ENCODE data around the gene ATRNL1. TPM values are rescaled to one million over a fixed set of nuclear protein-coding genes. Genes with fewer than 3 reads are reported as not detected.

The ATRNL1 gene
- total RNA-seq, 1 experiment from 2014 or later = not detected

DNA sequence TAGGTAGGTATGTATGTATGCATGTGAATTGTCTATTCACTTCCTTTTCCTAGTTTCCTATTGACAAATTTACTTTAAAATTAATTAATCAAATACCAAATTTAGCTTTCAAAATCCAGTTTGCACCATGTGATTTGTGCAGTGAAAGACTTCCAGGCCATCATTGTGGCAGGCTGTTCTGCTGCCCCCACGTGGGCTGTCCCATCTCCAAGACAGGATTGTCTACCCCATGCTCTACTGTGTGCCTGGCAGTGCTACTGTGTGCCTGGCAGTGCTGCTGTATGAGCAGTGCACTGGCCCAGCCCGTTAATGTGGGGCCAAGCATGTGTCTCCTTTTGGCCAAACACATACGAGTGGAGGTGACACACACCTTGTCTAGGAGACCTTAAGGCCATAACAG, 805.1 kb downstream of the ATRNL1 start:
- Mint-ChIP-seq H3K27me3 (ENCODE audit: insufficient read depth, unreplicated experiment) (no peaks in the 10 kb centered on the region), H3K36me3 (ENCODE audit: insufficient read depth, unreplicated experiment) (no peaks in the 10 kb centered on the region), H3K4me3 (ENCODE audit: unreplicated experiment) (no peak overlapping the region), H3K4me1 (ENCODE audit: insufficient read depth, unreplicated experiment) (no peaks in the 10 kb centered on the region), H3K9me3 (ENCODE audit: unreplicated experiment) (no peaks in the 10 kb centered on the region), H3K27ac (ENCODE audit: low read depth, unreplicated experiment) (no peak overlapping the region)
- no TSS peak for BruUV-seq (replicated peaks)
- CTCF ChIA-PET = interaction anchor here (1.1 kb wide), 1 partner anchor 65 kb away, joined by 3 read pairs; no protein-coding TSS in a partner anchor
- TF ChIP-seq, protein P1, sequence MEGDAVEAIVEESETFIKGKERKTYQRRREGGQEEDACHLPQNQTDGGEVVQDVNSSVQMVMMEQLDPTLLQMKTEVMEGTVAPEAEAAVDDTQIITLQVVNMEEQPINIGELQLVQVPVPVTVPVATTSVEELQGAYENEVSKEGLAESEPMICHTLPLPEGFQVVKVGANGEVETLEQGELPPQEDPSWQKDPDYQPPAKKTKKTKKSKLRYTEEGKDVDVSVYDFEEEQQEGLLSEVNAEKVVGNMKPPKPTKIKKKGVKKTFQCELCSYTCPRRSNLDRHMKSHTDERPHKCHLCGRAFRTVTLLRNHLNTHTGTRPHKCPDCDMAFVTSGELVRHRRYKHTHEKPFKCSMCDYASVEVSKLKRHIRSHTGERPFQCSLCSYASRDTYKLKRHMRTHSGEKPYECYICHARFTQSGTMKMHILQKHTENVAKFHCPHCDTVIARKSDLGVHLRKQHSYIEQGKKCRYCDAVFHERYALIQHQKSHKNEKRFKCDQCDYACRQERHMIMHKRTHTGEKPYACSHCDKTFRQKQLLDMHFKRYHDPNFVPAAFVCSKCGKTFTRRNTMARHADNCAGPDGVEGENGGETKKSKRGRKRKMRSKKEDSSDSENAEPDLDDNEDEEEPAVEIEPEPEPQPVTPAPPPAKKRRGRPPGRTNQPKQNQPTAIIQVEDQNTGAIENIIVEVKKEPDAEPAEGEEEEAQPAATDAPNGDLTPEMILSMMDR (IDR thresholded peaks at IDR 0.05; ENCODE audit: unreplicated experiment) = no peak
- POLR2A ChIA-PET = no interaction called here
- intact Hi-C loops (cut with micrococcal nuclease) = no loop called here
- peak; percentile 6 for DNase-seq (ENCODE audit: unreplicated experiment)

DNA sequence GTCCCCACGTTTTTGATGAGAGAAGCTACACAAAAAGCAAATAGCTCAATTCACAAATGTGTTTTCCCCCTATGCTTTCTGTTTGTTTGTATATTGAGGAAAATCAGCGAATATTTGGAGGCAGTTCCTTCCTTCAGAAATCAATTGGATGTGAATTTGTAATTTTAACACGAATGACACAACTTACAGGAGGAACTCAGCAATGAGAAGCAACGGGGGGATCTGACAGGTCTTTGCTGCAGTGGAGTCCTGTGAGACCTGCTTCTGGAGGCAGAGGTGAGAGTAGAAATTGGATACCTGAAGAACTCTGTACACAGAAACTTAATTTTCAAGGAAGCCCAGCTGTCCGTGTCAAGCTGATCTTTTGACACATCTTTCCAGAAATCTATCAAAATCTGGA, 809.4 kb downstream of the ATRNL1 start:
- Mint-ChIP-seq H3K9me3 (ENCODE audit: unreplicated experiment) (no peaks in the 10 kb centered on the region), H3K27ac (ENCODE audit: low read depth, unreplicated experiment) (no peak overlapping the region), H3K27me3 (ENCODE audit: insufficient read depth, unreplicated experiment) (no peaks in the 10 kb centered on the region), H3K4me3 (ENCODE audit: unreplicated experiment) (no peak overlapping the region), H3K36me3 (ENCODE audit: insufficient read depth, unreplicated experiment) (no peaks in the 10 kb centered on the region), H3K4me1 (ENCODE audit: insufficient read depth, unreplicated experiment) (no peaks in the 10 kb centered on the region)
- ChIA-PET CTCF (no interaction called here), POLR2A (no interaction called here)
- TF ChIP-seq, protein P1 (IDR thresholded peaks at IDR 0.05; ENCODE audit: unreplicated experiment) = no peak
- intact Hi-C loops (cut with micrococcal nuclease) = no loop called here
- no TSS peak for BruUV-seq (replicated peaks)
- DNase-seq (ENCODE audit: unreplicated experiment) = no peak

DNA sequence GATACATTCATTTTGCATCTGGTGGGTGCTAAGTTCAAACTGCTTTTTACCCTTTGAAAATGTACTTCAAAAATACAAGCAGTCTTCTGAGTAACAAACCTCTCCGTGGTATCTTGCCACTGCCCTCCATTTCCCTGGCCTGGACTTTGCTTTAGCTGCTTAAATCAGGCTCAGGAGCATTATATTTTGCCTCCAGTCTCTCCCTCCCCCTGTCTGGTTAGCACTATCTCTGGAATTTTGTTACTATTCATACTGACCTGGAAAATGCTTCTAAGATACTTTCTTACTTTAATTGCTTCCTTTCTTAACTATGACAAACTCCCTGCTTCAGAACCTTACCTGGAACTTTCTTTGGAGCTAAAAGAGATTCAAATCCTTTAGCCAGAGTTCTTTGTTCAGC, 810.0 kb downstream of the ATRNL1 start:
- POLR2A ChIA-PET = interaction anchor here (0.6 kb wide), 1 partner anchor 37 kb away, joined by 3 read pairs; no protein-coding TSS in a partner anchor
- Mint-ChIP-seq H3K36me3 (ENCODE audit: insufficient read depth, unreplicated experiment) (no peaks in the 10 kb centered on the region), H3K27me3 (ENCODE audit: insufficient read depth, unreplicated experiment) (no peaks in the 10 kb centered on the region), H3K9me3 (ENCODE audit: unreplicated experiment) (no peaks in the 10 kb centered on the region), H3K4me3 (ENCODE audit: unreplicated experiment) (no peak overlapping the region), H3K4me1 (ENCODE audit: insufficient read depth, unreplicated experiment) (no peaks in the 10 kb centered on the region), H3K27ac (ENCODE audit: low read depth, unreplicated experiment) (no peak overlapping the region)
- CTCF ChIA-PET = no interaction called here
- TF ChIP-seq, protein P1 (IDR thresholded peaks at IDR 0.05; ENCODE audit: unreplicated experiment) = no peak
- BruUV-seq (replicated peaks) = no TSS peak
- intact Hi-C loops (cut with micrococcal nuclease) = no loop called here
- DNase-seq (ENCODE audit: unreplicated experiment) = no peak

DNA sequence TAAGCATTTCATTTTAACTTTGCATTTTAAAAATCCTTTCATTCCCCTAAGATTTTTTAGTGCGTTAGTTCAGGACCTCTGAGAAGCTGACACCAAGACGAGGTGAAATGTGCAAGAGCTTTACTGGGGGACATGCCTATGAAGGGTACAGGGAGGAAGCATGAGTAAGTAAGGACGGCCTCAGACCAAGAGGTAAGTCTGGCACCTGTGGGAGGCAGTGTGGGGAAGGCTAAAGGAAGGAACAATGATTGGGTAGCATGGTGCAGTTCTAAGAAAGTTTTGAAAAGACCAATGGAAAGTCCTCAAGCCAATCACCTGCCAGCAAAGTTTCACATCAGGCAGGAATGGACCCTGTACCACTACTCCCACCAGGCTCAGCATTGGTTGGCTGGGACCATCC, 810.7 kb downstream of the ATRNL1 start:
- Mint-ChIP-seq H3K9me3 (ENCODE audit: unreplicated experiment) (no peaks in the 10 kb centered on the region), H3K36me3 (ENCODE audit: insufficient read depth, unreplicated experiment) (no peaks in the 10 kb centered on the region), H3K27me3 (ENCODE audit: insufficient read depth, unreplicated experiment) (no peaks in the 10 kb centered on the region), H3K27ac (ENCODE audit: low read depth, unreplicated experiment) (no peak overlapping the region), H3K4me1 (ENCODE audit: insufficient read depth, unreplicated experiment) (no peaks in the 10 kb centered on the region), H3K4me3 (ENCODE audit: unreplicated experiment) (no peak overlapping the region)
- TF ChIP-seq, protein P1 (IDR thresholded peaks at IDR 0.05; ENCODE audit: unreplicated experiment) = no peak
- no TSS peak for BruUV-seq (replicated peaks)
- POLR2A ChIA-PET = interaction anchor here (0.6 kb wide), 1 partner anchor 36 kb away, joined by 3 read pairs; no protein-coding TSS in a partner anchor
- intact Hi-C loops (cut with micrococcal nuclease) = no loop called here
- DNase-seq (ENCODE audit: unreplicated experiment) = no peak
- CTCF ChIA-PET = no interaction called here
